ENCODE measurements around the gene AFMID. TPM values are rescaled to one million over a fixed set of nuclear protein-coding genes. Genes with fewer than 3 reads are reported as not detected.

The AFMID gene
- total RNA-seq, 4 donors from 2014 or later: 14.9 to 27.4 (median 20.3) TPM

DNA sequence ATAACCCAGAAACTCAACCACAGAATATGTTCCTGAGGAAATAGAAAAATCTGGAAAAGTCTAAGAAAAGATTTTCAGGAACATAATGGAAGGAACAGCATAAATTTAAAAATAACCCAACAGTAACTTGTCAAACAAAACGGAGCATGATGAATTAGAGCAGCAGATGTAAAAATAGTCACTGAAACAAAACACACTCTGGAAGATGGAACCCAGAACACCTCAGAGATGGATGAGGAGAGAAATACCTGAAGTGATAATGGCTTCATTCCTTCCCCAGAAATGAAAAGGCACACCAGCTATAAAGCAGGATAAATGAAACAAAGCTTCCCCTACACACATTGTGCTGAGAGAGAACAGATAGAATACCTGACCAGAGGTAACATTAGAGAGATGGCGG, 6.7 kb upstream of the AFMID start:
- TF ChIP-seq, protein P1, sequence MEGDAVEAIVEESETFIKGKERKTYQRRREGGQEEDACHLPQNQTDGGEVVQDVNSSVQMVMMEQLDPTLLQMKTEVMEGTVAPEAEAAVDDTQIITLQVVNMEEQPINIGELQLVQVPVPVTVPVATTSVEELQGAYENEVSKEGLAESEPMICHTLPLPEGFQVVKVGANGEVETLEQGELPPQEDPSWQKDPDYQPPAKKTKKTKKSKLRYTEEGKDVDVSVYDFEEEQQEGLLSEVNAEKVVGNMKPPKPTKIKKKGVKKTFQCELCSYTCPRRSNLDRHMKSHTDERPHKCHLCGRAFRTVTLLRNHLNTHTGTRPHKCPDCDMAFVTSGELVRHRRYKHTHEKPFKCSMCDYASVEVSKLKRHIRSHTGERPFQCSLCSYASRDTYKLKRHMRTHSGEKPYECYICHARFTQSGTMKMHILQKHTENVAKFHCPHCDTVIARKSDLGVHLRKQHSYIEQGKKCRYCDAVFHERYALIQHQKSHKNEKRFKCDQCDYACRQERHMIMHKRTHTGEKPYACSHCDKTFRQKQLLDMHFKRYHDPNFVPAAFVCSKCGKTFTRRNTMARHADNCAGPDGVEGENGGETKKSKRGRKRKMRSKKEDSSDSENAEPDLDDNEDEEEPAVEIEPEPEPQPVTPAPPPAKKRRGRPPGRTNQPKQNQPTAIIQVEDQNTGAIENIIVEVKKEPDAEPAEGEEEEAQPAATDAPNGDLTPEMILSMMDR (IDR thresholded peaks at IDR 0.05; ENCODE audit: low read depth): no peak

- TF ChIP-seq, protein P1 (IDR thresholded peaks at IDR 0.05; ENCODE audit: low read depth): no peak
Observed at GRCh38 chr17:78182504-78182903, 4.7 kb upstream of the AFMID start.

DNA sequence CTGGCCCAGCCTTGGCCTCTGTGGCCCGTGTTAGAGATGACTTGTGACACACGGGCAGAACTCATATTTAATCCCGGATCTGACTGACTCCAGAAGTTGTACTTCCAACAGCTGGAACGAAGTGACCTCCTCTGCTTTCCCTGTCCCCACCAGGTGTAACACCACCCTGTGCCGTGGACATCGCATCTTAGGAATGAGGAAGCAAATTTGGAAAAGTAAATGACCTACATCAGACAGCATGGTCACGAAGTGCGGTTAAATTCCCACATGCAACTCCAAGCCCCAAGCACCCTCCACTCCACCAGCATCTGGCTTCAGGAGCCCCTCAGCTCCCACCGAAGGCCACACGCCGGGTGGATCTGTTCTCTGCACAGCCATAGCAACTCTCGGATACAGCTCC, 3.2 kb upstream of the AFMID start:
- TF ChIP-seq, protein P1 (IDR thresholded peaks at IDR 0.05; ENCODE audit: low read depth): no peak

DNA sequence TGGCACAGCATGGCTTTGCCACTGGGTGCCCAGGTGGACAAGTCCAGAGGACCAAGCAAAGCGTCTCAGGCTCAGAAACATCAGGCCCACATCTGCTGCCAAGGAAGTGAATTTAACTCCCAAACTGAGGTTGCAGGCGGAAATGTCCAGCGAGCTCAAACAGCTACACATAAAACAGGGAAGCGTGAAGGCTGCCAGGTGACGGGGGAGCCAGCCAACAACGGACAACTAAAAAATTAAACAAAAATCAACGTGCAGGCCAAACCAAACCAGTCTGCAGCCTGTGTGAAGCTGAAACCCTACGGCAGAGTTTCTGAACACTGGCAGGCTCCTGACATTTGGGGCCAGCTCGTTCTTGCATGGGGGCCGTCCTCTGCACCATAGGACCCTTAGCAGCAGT, 2.8 kb upstream of the AFMID start:
- TF ChIP-seq, protein P1 (IDR thresholded peaks at IDR 0.05; ENCODE audit: low read depth): no peak

- TF ChIP-seq, protein P1 (IDR thresholded peaks at IDR 0.05; ENCODE audit: low read depth): no peak
Observed at GRCh38 chr17:78184868-78185267, 2.3 kb upstream of the AFMID start.

DNA sequence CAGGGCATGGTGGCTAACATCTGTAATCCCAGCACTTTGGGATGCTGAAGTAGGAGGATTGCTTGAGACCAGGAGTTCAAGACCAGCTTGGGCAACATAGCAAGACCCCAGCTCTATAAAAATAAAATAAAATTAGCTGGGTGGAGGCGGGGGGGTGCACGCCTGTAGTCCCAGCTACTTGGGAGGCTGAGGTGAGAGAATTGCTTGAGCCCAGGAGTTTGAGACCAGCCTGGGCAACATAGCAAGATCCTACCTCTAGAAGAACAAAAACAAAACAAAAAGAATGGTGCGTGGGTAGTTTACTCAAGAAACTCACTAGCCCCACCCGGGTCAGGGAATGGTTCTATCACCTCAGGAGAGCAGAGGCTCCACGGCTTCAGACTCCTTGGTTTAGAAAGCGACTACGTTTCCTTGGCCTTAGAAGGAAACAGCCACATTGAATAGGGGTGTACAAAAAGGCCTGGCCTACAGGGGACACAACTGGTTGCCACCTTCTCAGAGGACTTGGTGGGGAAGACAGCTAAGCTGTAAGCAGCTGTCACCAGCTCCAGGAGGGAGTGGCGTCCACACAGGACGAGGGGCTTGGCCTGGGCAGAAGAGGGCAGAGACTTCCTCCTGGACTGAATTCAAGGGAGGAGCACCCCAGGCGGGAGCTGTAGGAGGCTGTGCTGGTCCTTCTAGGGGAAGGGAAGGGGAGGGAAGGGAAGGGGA, 1.0 kb upstream of the AFMID start:
- TF ChIP-seq, protein P1 (IDR thresholded peaks at IDR 0.05; ENCODE audit: low read depth): no peak

- TF ChIP-seq, protein P1 (IDR thresholded peaks at IDR 0.05; ENCODE audit: low read depth): no peak
Observed at GRCh38 chr17:78196716-78197115, 9.6 kb downstream of the AFMID start.

Measured in subcutaneous adipose tissue (tissue), 4 donors.